ENCODE results near the gene QRICH2. TPM values are rescaled to one million over a fixed set of nuclear protein-coding genes. Genes with fewer than 3 reads are reported as not detected.

Gene QRICH2
- total RNA-seq, 3 donors from 2014 or later (not counting 1 experiment from before 2014, with no cell fraction given), result 2.3 to 3.1 (median 2.9) TPM

GRCh38 chr17:76304226-76305134, 3.6 kb downstream of the QRICH2 start:
- no peaks in the 10 kb centered on the region for H3K9me3 ChIP-seq (ENCODE audit: control insufficient read depth, insufficient read depth, low read length)
- 96% methylated on average over 13 of the region's 17 CpGs for whole genome bisulfite sequencing (ENCODE audit: insufficient coverage)
- H3K4me3 ChIP-seq (ENCODE audit: low read length), result no peak overlapping the region
- Mint-ChIP-seq H3K27ac (no peak overlapping the region), H3K9me3 (no peaks in the 10 kb centered on the region), H3K4me3 (no peak overlapping the region), H3K36me3 (no peaks in the 10 kb centered on the region), H3K27me3 (ENCODE audit: low read depth in 2 of 2) (no peaks in the 10 kb centered on the region), H3K4me1 (no peaks in the 10 kb centered on the region)
- no peaks in the 10 kb centered on the region for H3K36me3 ChIP-seq (ENCODE audit: control insufficient read depth, insufficient read depth, low read length)
- ATAC-seq (no peak), DNase-seq (no peak)
- no peak for TF ChIP-seq CTCF (IDR thresholded peaks at IDR 0.05)
- no peak overlapping the region for H3K27ac ChIP-seq (ENCODE audit: low read length)
- intact Hi-C loops (cut with micrococcal nuclease), result loop anchor here (5.0 kb wide), 1 partner anchor 203 kb away; no protein-coding TSS in a partner anchor
- H3K4me1 ChIP-seq (ENCODE audit: control insufficient read depth, insufficient read depth, low read length), result no peaks in the 10 kb centered on the region
- H3K27me3 ChIP-seq (ENCODE audit: control insufficient read depth, insufficient read depth, low read length), result no peaks in the 10 kb centered on the region

- no peak for ATAC-seq
- H3K36me3 Mint-ChIP-seq, result no peaks in the 10 kb centered on the region
These were observed 10.6 kb downstream of the QRICH2 start for GRCh38 chr17:76297436-76297835.

GRCh38 chr17:76296889-76297288, 11.2 kb downstream of the QRICH2 start:
- no peak overlapping the region for H3K4me3 ChIP-seq (ENCODE audit: low read length)
- no peaks in the 10 kb centered on the region for H3K27me3 Mint-ChIP-seq (ENCODE audit: low read depth in 2 of 2)
- no peaks in the 10 kb centered on the region for H3K9me3 ChIP-seq (ENCODE audit: control insufficient read depth, insufficient read depth, low read length)
- H3K36me3 Mint-ChIP-seq, result no peaks in the 10 kb centered on the region
- no peaks in the 10 kb centered on the region for H3K27me3 ChIP-seq (ENCODE audit: control insufficient read depth, insufficient read depth, low read length)
- H3K27ac Mint-ChIP-seq, result no peak overlapping the region
- DNase-seq (no peak), ATAC-seq (no peak)
- no peaks in the 10 kb centered on the region for H3K4me1 ChIP-seq (ENCODE audit: control insufficient read depth, insufficient read depth, low read length)
- H3K9me3 Mint-ChIP-seq, result no peaks in the 10 kb centered on the region
- no peak for TF ChIP-seq CTCF (IDR thresholded peaks at IDR 0.05)
- H3K36me3 ChIP-seq (ENCODE audit: control insufficient read depth, insufficient read depth, low read length), result no peaks in the 10 kb centered on the region
- intact Hi-C loops (cut with micrococcal nuclease), result no loop called here
- H3K27ac ChIP-seq (ENCODE audit: low read length), result no peak overlapping the region
- no peak overlapping the region for H3K4me3 Mint-ChIP-seq
- WGBS (ENCODE audit: insufficient coverage), result 97% methylated on average over 5 of the region's 5 CpGs
- no peaks in the 10 kb centered on the region for H3K4me1 Mint-ChIP-seq

More at GRCh38 chr17:76297436-76297835, 10.6 kb downstream of the QRICH2 start:
- Histone ChIP-seq H3K27ac (ENCODE audit: low read length) (no peak overlapping the region), H3K36me3 (ENCODE audit: control insufficient read depth, insufficient read depth, low read length) (no peaks in the 10 kb centered on the region), H3K27me3 (ENCODE audit: control insufficient read depth, insufficient read depth, low read length) (no peaks in the 10 kb centered on the region), H3K9me3 (ENCODE audit: control insufficient read depth, insufficient read depth, low read length) (no peaks in the 10 kb centered on the region), H3K4me3 (ENCODE audit: low read length) (no peak overlapping the region), H3K4me1 (ENCODE audit: control insufficient read depth, insufficient read depth, low read length) (no peaks in the 10 kb centered on the region)
- no peak for TF ChIP-seq CTCF (IDR thresholded peaks at IDR 0.05)
- Mint-ChIP-seq H3K4me1 (no peaks in the 10 kb centered on the region), H3K9me3 (no peaks in the 10 kb centered on the region), H3K27ac (no peak overlapping the region), H3K27me3 (ENCODE audit: low read depth in 2 of 2) (no peaks in the 10 kb centered on the region), H3K4me3 (no peak overlapping the region)
- 97% methylated on average over 3 of the region's 3 CpGs for WGBS (ENCODE audit: insufficient coverage)
- no peak for DNase-seq
- intact Hi-C loops (cut with micrococcal nuclease), result no loop called here

Data from natural killer cell (primary cell).